Panc1 (cell line): ENCODE data around the gene TKT. TPM values are rescaled to one million over a fixed set of nuclear protein-coding genes. Genes with fewer than 3 reads are reported as not detected.

ENCODE experiments used
- ATAC-seq: fragments of 200-7000 bp; cut with Tn5 transposase; 2 replicates; pipeline ENCODE4 v1.9.1; 2020; ENCODE audit warnings: mild to moderate bottlenecking, moderate library complexity
- BruUV-seq: library from RNA; stranded (reverse); fragments of 400-500 nt; replicated peaks from 2 replicates; lab custom pipeline; 2021; lab: Mats Ljungman, UMichigan
- CTCF ChIA-PET: fragments of 300-600 bp; sonication (Branson Sonifier 250); formaldehyde crosslinking; loops from one replicate; lab custom pipeline; 2022; ENCODE audit warnings: antibody characterized with exemption; lab: Charles Lee
- POLR2A ChIA-PET: fragments of 300-600 bp; sonication (Branson Sonifier 250); formaldehyde crosslinking; loops from one replicate; lab custom pipeline; 2022; ENCODE audit warnings: antibody characterized with exemption; lab: Charles Lee
- DNase-seq: peaks from one replicate; pipeline ENCODE4 v3.0.0-alpha.2; 2010; ENCODE audit warnings: low read depth, low spot score
- H3K27ac ChIP-seq: 2 replicates; pipeline ENCODE4 v1.5.1; 2011; ENCODE audit warnings: mild to moderate bottlenecking, low read length, inconsistent platforms
- H3K27me3 ChIP-seq: fragments of 200-500 bp; sonication (Bioruptor generic); 2 replicates; pipeline ENCODE4 v1.6.0; 2014; ENCODE audit warnings: low read length, inconsistent platforms; ENCODE audit not compliant: control insufficient read depth, insufficient read depth
- H3K36me3 ChIP-seq: fragments of 200-500 bp; sonication (Bioruptor generic); 2 replicates; pipeline ENCODE4 v1.5.1; 2014; ENCODE audit warnings: inconsistent platforms, mild to moderate bottlenecking, low read length, moderate library complexity; ENCODE audit not compliant: control insufficient read depth, insufficient read depth
- H3K4me1 ChIP-seq: 2 replicates; pipeline ENCODE4 v1.5.1; 2011; ENCODE audit warnings: inconsistent platforms, mild to moderate bottlenecking, low read length, moderate library complexity; ENCODE audit not compliant: control insufficient read depth, insufficient read depth
- H3K4me3 ChIP-seq, 2 experiments: 2 replicates each; pipeline ENCODE4 v1.5.1; 2011 to 2012; ENCODE audit warnings: low read depth in 2 of 2, low read length in 2 of 2, mild to moderate bottlenecking in 2 of 2, inconsistent platforms in 1 of 2, moderate library complexity in 1 of 2
- H3K9me3 ChIP-seq: fragments of 200-500 bp; sonication (Bioruptor generic); 2 replicates; pipeline ENCODE4 v1.5.1; 2014; ENCODE audit warnings: low read depth, mild to moderate bottlenecking, inconsistent platforms, low read length, moderate library complexity; ENCODE audit not compliant: control insufficient read depth, insufficient read depth
- POLR2AphosphoS5 ChIP-seq: IDR thresholded peaks from 2 replicates; pipeline ENCODE4 v1.6.1; 2012; ENCODE audit warnings: mild to moderate bottlenecking, low read depth, low read length, moderate library complexity
- REST ChIP-seq, 2 experiments: IDR thresholded peaks; 2 replicates each; pipeline ENCODE4 v1.6.1; 2011 to 2012; ENCODE audit warnings: low read depth in 2 of 2, control low read depth in 1 of 2, low read length in 1 of 2, mild to moderate bottlenecking in 1 of 2, moderate library complexity in 1 of 2; ENCODE audit not compliant: insufficient read depth in 1 of 2
- SIN3A ChIP-seq: IDR thresholded peaks from 2 replicates; pipeline ENCODE4 v1.6.1; 2012; ENCODE audit warnings: low read depth, mild to moderate bottlenecking, low read length, moderate library complexity, borderline replicate concordance; ENCODE audit not compliant: insufficient read depth
- TCF7L2 ChIP-seq: IDR thresholded peaks from 2 replicates; pipeline ENCODE4 v1.6.1; 2011; ENCODE audit warnings: mild to moderate bottlenecking, low read depth, low read length, inconsistent platforms
- in situ Hi-C: cut with HindIII; loops from 2 replicates; pipeline ENCODE4 v1.10.0; 2016; ENCODE audit warnings: low sequenced_read_pairs, low pct_unique_long_range_greater_than_20kb
- intact Hi-C: fragments of 100-400 bp; cut with micrococcal nuclease; formaldehyde crosslinking; loops from one replicate; pipeline ENCODE4 v1.10.0; 2022; ENCODE audit not compliant: unreplicated experiment
- total RNA-seq: library from RNA; stranded (reverse); gene quantifications from one replicate; pipeline ENCODE4 v1.2.1, GENCODE V29; 2021; ENCODE audit not compliant: unreplicated experiment
- TF ChIP-seq, protein P1 (sequence below): fragments of 450-650 bp; IDR thresholded peaks from 2 replicates; pipeline ENCODE4 v1.5.1; 2017; ENCODE audit warnings: mild to moderate bottlenecking

TKT gene
- total RNA-seq, 1 experiment from 2014 or later = 338 TPM

DNA sequence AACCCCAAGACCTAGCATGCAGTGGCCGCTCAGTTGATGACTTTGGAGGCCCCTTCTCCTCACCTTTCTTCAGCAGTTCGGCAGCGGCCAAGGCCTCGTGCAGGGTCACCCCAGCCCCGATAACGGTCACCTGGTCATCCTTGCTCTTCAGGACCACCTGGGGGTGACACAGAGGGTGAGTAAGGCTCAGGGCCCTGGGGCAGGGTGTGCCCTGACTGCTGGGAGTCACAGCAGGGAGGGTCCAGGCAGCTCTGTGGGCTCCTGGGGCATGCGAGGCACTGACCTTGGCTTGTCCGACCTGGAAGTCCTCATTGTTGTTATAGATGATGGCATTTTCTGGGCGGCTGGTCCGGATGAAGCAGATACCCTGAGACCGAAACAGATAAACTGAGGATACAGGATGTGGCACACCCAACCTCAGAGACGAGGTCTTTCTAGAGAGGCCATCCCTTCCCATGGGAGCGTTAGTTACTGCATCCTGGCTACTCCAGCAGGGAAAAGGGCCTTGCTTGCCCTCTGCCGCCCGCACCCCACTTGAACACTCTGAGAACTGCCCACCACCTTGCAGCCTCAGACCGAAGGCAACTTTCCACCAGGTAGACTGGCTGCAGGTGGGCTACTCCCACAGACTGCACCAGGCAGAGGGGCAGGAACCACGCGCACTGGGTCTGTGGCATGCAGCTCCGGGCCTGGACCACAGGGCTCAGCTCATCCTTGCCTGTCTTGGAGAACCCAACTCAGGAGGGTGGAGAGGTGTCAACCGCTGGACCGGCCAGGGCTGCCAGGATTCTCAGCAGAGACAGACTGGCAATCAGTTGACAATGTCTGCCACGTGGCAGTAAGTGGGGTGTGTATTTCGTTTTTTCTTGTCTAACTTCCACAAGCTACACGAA is 27.6 kb downstream of the TKT start:
- no peak overlapping the region for H3K27ac ChIP-seq
- ATAC-seq = no peak
- H3K27me3 ChIP-seq = no peaks in the 10 kb centered on the region
- POLR2A ChIA-PET = no interaction called here
- H3K4me3 ChIP-seq = no peak overlapping the region
- H3K36me3 ChIP-seq = peaks cover 12% of the 10 kb centered on the region
- in situ Hi-C loops = no loop called here
- no peak for DNase-seq
- H3K4me1 ChIP-seq = no peaks in the 10 kb centered on the region
- no peaks in the 10 kb centered on the region for H3K9me3 ChIP-seq
- intact Hi-C loops = no loop called here
- BruUV-seq = no TSS peak
- CTCF ChIA-PET = interaction anchor here (0.5 kb wide), 1 partner anchor 49 kb away, joined by 5 read pairs; no protein-coding TSS in a partner anchor
- TF ChIP-seq TCF7L2 (no peak), REST (IDR thresholded peaks at IDR 0.05; ENCODE audit: insufficient read depth in 1 of 2, low read depth in 2 of 2, low read length in 1 of 2) (no peak), POLR2AphosphoS5 (no peak), SIN3A (no peak)
- TF ChIP-seq, protein P1, sequence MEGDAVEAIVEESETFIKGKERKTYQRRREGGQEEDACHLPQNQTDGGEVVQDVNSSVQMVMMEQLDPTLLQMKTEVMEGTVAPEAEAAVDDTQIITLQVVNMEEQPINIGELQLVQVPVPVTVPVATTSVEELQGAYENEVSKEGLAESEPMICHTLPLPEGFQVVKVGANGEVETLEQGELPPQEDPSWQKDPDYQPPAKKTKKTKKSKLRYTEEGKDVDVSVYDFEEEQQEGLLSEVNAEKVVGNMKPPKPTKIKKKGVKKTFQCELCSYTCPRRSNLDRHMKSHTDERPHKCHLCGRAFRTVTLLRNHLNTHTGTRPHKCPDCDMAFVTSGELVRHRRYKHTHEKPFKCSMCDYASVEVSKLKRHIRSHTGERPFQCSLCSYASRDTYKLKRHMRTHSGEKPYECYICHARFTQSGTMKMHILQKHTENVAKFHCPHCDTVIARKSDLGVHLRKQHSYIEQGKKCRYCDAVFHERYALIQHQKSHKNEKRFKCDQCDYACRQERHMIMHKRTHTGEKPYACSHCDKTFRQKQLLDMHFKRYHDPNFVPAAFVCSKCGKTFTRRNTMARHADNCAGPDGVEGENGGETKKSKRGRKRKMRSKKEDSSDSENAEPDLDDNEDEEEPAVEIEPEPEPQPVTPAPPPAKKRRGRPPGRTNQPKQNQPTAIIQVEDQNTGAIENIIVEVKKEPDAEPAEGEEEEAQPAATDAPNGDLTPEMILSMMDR = no peak

DNA sequence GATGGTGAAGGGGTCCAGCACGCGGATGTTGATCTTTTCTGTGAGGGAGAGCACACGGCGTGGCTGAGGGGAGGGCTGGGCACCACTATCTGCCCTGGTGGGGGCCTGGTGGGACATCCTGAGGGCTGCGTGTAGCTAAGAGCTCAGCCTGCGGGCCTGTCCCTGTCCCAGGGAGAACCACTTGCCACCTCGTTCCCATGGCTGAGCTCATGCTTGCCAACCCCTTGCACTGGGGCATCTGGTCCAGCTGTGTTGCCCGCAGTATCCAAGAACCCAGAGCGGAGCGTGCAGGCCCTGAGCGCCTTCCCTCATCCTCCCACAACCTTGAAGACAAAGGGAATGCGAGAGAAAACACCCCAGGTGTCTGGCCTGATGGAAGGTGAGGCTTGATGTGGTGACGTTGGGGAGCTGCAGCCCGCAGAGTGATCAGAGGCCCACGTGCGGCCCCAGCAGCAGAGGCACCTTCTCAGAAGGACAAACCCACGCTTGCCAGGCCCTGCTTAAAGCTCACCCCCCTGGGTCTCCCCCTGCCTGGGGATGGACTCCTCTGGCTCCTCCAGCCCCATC is 28.9 kb downstream of the TKT start:
- in situ Hi-C loops (no loop called here), intact Hi-C loops (no loop called here)
- no TSS peak for BruUV-seq
- DNase-seq (no peak), ATAC-seq (no peak)
- Histone ChIP-seq H3K4me3 (no peak overlapping the region), H3K27me3 (no peaks in the 10 kb centered on the region), H3K9me3 (no peaks in the 10 kb centered on the region), H3K4me1 (no peaks in the 10 kb centered on the region), H3K36me3 (peaks cover 12% of the 10 kb centered on the region), H3K27ac (no peak overlapping the region)
- TF ChIP-seq POLR2AphosphoS5 = no peak
- TF ChIP-seq, protein P1 = no peak
- no peak for TF ChIP-seq REST (IDR thresholded peaks at IDR 0.05; ENCODE audit: insufficient read depth in 1 of 2, low read depth in 2 of 2, low read length in 1 of 2)
- TF ChIP-seq SIN3A = no peak
- TF ChIP-seq TCF7L2 = no peak
- POLR2A ChIA-PET = no interaction called here
- CTCF ChIA-PET = no interaction called here
